GM19035 (cell line): ENCODE data around the gene FRMPD4.
A peak's percentile ranks its signal among the peaks of the same experiment; 100 is the strongest.

Experiments
- ATAC-seq: cut with Tn5 transposase; IDR thresholded peaks from one replicate; pipeline ENCODE4 v1.9.1; 2021; ENCODE audit not compliant: unreplicated experiment

Gene FRMPD4

GRCh38 chrX:12711435-12712040 lies 573.3 kb downstream of the FRMPD4 start:
- ATAC-seq: no peak

- no peak for ATAC-seq
Measured at GRCh38 chrX:12716574-12716973, 578.3 kb downstream of the FRMPD4 start.

- no peak for ATAC-seq
Measured at GRCh38 chrX:12719837-12720236, 581.6 kb downstream of the FRMPD4 start.

- no peak for ATAC-seq
Measured at GRCh38 chrX:12721042-12721441, 582.8 kb downstream of the FRMPD4 start.

- ATAC-seq: no peak
Measured at GRCh38 chrX:12722314-12722713, 584.0 kb downstream of the FRMPD4 start.

GRCh38 chrX:12741416-12741815 lies 603.1 kb downstream of the FRMPD4 start:
- no peak for ATAC-seq

- no peak for ATAC-seq
Measured at GRCh38 chrX:12747433-12747832, 609.2 kb downstream of the FRMPD4 start.

GRCh38 chrX:12751887-12752286 lies 613.6 kb downstream of the FRMPD4 start:
- ATAC-seq: no peak

GRCh38 chrX:12753366-12753765 lies 615.1 kb downstream of the FRMPD4 start:
- ATAC-seq: no peak

- ATAC-seq: no peak
Measured at GRCh38 chrX:12758291-12758690, 620.0 kb downstream of the FRMPD4 start.

- ATAC-seq: no peak
Measured at GRCh38 chrX:12767856-12768255, 629.6 kb downstream of the FRMPD4 start.

GRCh38 chrX:12768491-12768890 lies 630.2 kb downstream of the FRMPD4 start:
- no peak for ATAC-seq

- ATAC-seq: no peak
Measured at GRCh38 chrX:12770440-12770839, 632.2 kb downstream of the FRMPD4 start.

GRCh38 chrX:12771445-12772069 lies 633.3 kb downstream of the FRMPD4 start:
- peak; percentile 97 for ATAC-seq
